ENCODE results near the gene C1QTNF12.

The C1QTNF12 gene

DNA sequence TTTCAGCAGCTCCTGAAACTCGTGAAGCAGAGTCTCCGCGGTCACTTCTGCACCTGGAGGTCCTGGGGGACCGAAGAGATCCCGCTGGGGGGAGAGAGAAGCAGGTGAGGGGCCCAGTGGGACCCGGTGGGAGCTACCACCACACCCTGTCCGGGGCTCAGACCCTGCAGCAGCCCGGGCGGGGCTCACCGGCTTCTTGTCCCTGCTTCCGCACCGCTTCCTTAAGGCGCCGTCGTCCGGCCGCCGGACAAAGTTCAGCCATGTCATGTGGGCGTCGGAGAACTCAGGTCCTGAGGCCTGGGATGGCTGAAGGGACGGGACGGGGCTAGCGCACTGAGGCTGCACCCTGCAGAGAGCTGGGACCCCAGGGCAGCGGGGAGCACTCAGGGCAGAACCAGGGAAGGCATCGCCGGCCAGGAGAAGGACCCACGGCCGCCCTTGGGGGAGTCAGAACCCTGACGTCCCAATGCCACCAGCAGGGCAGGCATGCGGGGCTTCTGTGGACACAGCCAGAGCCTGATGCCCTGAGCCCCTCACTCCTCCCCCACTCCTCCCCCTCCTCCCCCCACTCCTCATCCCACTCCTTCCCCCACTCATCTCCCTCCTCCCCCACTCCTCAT lies 2.2 kb downstream of the C1QTNF12 start:
- H3K27me3 ChIP-seq (replicated peaks; ENCODE audit: control insufficient read depth, insufficient read depth, low read length): peaks cover 1% of the 10 kb centered on the region
- H3K36me3 ChIP-seq (ENCODE audit: control insufficient read depth, insufficient read depth, low read length, severe bottlenecking): no peaks in the 10 kb centered on the region
- DNase-seq (ENCODE audit: low read depth): no peak
- no peaks in the 10 kb centered on the region for H3K4me1 ChIP-seq (ENCODE audit: control insufficient read depth, insufficient read depth, low read length)
- H3K4me3 ChIP-seq (ENCODE audit: low read length): no peak overlapping the region
- H3K9ac ChIP-seq (ENCODE audit: low read length): no peak overlapping the region
- H3K9me3 ChIP-seq (ENCODE audit: control insufficient read depth, low read length): no peaks in the 10 kb centered on the region

DNA sequence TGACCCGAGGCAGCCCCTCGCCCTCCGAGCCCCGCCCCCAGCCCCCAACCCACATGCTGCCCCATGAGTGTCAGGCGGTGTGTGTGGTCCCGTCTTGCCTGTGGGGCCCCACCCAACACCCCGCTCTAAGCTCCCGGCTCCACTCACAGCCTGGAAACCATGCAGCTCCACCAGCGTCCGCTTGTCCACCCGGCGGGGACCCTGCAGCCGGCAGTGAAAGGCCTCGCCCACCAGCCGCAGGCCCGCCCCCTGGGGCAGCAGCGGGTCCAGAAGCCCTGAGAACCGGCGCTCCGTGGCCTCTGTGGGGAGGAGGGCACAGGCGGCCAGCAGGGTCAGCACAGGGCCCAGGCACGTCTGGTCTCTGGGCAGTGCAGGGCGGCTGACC lies 2.7 kb downstream of the C1QTNF12 start:
- Histone ChIP-seq H3K4me3 (ENCODE audit: low read length) (no peak overlapping the region), H3K27me3 (replicated peaks; ENCODE audit: control insufficient read depth, insufficient read depth, low read length) (peaks cover 6% of the 10 kb centered on the region), H3K9ac (ENCODE audit: low read length) (no peak overlapping the region), H3K36me3 (ENCODE audit: control insufficient read depth, insufficient read depth, low read length, severe bottlenecking) (no peaks in the 10 kb centered on the region), H3K9me3 (ENCODE audit: control insufficient read depth, low read length) (no peaks in the 10 kb centered on the region), H3K4me1 (ENCODE audit: control insufficient read depth, insufficient read depth, low read length) (no peaks in the 10 kb centered on the region)
- DNase-seq (ENCODE audit: low read depth): no peak

DNA sequence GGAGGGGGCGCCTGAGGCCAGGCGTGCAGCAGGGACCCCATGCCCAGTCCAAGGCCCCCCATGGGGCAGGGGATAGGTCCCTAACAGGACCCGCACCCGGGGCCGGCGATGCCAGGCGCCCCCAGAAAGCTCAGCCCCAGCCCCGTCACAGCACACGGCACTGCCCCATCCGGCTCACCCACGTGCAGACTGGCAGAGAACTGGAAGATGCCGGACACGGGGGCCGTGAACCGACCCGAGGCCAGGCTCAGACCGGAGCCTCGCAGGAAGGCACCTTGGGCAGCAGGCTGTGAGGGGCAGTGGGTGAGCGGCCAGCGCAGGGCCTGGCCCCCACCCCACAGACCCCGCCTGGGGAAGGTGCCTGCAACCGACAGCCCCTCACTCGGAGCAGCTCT lies 3.3 kb downstream of the C1QTNF12 start:
- Histone ChIP-seq H3K9ac (ENCODE audit: low read length) (no peak overlapping the region), H3K4me1 (ENCODE audit: control insufficient read depth, insufficient read depth, low read length) (no peaks in the 10 kb centered on the region), H3K9me3 (ENCODE audit: control insufficient read depth, low read length) (no peaks in the 10 kb centered on the region), H3K27me3 (replicated peaks; ENCODE audit: control insufficient read depth, insufficient read depth, low read length) (peaks cover 12% of the 10 kb centered on the region), H3K4me3 (ENCODE audit: low read length) (no peak overlapping the region), H3K36me3 (ENCODE audit: control insufficient read depth, insufficient read depth, low read length, severe bottlenecking) (no peaks in the 10 kb centered on the region)
- DNase-seq (ENCODE audit: low read depth): no peak

DNA sequence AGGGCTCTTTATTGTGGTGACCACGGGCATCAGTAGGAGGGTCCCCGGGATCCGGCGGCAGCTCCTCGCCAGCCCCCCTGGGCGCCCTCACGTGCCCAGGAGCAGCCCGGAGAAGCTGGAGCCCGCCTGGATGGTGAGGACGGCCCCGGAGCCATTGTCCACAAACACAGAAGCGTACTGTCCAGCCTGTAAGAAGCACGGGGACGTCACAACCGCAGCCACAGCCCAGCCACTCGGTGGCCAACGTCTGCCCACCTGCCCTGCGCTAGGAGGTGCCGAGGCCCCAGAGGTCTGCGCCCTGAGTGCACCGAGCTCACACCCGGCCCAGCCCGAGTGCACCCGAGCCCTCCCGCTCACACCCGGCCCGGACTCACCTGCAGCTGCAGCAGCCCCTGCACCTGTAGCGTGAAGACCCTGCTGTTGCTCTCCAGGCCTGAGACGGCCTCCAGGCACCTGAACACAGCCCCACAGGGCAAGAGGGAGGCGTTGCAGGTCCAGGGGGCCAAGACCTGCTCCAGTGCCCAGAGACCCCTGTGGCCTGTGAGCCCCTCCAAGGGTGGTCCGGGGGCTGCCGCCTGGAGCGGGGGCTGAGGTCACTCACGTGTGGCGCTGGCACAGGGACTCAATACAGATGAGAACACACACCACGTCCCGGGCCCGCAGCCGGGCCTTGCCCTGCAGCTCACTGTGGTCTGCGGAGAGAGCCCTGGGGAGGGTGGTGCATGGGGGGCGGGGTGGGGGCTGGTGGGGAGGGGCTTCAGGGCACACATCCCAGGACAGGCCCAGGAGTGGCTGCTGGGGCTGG lies 3.9 kb downstream of the C1QTNF12 start:
- H3K9me3 ChIP-seq (ENCODE audit: control insufficient read depth, low read length): no peaks in the 10 kb centered on the region
- H3K4me3 ChIP-seq (ENCODE audit: low read length): no peak overlapping the region
- no peaks in the 10 kb centered on the region for H3K36me3 ChIP-seq (ENCODE audit: control insufficient read depth, insufficient read depth, low read length, severe bottlenecking)
- peaks cover 14% of the 10 kb centered on the region for H3K27me3 ChIP-seq (replicated peaks; ENCODE audit: control insufficient read depth, insufficient read depth, low read length)
- H3K4me1 ChIP-seq (ENCODE audit: control insufficient read depth, insufficient read depth, low read length): no peaks in the 10 kb centered on the region
- H3K9ac ChIP-seq (ENCODE audit: low read length): no peak overlapping the region
- no peak for DNase-seq (ENCODE audit: low read depth)

DNA sequence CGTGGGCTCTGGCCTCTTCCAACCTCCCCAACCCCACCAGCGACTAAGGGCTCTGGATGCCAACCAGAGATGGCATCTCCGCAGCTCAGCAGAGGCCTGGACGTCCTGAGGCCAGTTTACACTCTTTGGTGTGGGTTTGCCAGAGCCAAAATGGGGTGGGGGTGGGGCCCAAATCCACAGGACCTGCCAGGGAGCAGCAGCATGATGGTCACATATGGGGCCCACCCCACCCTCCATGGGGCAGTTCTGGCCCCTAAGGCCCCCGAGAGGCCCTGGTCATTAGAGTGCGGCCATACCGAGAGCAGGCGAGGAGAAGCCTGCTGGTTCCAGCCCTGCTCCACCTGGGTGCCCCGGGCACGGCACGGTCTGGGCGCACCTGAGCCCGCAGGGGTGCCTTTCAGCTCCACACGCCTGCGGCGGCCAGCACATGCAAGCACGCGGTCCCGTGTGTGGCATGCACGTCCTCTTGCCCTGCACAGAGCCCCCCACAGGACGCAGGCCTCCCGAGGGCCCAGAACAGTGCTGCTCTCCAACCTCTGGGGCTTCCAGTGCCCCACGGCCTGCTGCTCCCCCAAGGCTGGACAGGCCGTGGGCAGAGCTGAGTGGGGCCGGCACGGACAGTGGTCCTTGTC lies 4.8 kb downstream of the C1QTNF12 start:
- no peak overlapping the region for H3K9ac ChIP-seq (ENCODE audit: low read length)
- no peak for DNase-seq (ENCODE audit: low read depth)
- peaks cover 14% of the 10 kb centered on the region for H3K27me3 ChIP-seq (replicated peaks; ENCODE audit: control insufficient read depth, insufficient read depth, low read length)
- H3K36me3 ChIP-seq (ENCODE audit: control insufficient read depth, insufficient read depth, low read length, severe bottlenecking): no peaks in the 10 kb centered on the region
- H3K4me1 ChIP-seq (ENCODE audit: control insufficient read depth, insufficient read depth, low read length): no peaks in the 10 kb centered on the region
- H3K9me3 ChIP-seq (ENCODE audit: control insufficient read depth, low read length): no peaks in the 10 kb centered on the region
- no peak overlapping the region for H3K4me3 ChIP-seq (ENCODE audit: low read length)

- Histone ChIP-seq H3K27me3 (replicated peaks; ENCODE audit: control insufficient read depth, insufficient read depth, low read length) (peaks cover 14% of the 10 kb centered on the region), H3K9ac (ENCODE audit: low read length) (no peak overlapping the region), H3K36me3 (ENCODE audit: control insufficient read depth, insufficient read depth, low read length, severe bottlenecking) (no peaks in the 10 kb centered on the region), H3K4me1 (ENCODE audit: control insufficient read depth, insufficient read depth, low read length) (no peaks in the 10 kb centered on the region), H3K4me3 (ENCODE audit: low read length) (no peak overlapping the region), H3K9me3 (ENCODE audit: control insufficient read depth, low read length) (no peaks in the 10 kb centered on the region)
- no peak for DNase-seq (ENCODE audit: low read depth)
These were observed 5.5 kb downstream of the C1QTNF12 start for GRCh38 chr1:1240822-1241587.

DNA sequence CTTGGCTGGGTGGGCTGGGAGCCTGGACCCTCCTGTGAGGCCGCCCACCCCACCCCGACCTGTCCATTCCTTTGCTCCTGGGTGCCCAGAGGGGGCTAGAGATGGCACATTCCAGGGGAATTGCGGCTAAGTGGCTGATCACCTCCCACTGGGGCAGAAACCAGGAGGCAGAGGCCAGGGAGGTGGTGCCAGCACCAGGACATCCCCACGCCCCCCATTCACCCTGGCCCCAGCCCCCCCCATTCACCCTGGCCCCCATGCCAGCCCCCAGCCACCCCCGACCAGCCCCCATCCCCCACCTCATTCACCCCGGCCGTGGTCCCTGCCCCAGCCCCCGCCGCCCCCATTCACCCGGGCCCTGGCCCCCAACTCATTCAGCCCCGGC lies 6.2 kb downstream of the C1QTNF12 start:
- DNase-seq (ENCODE audit: low read depth): no peak
- H3K4me3 ChIP-seq (ENCODE audit: low read length): no peak overlapping the region
- peaks cover 14% of the 10 kb centered on the region for H3K27me3 ChIP-seq (replicated peaks; ENCODE audit: control insufficient read depth, insufficient read depth, low read length)
- H3K4me1 ChIP-seq (ENCODE audit: control insufficient read depth, insufficient read depth, low read length): no peaks in the 10 kb centered on the region
- H3K9ac ChIP-seq (ENCODE audit: low read length): no peak overlapping the region
- no peaks in the 10 kb centered on the region for H3K36me3 ChIP-seq (ENCODE audit: control insufficient read depth, insufficient read depth, low read length, severe bottlenecking)
- H3K9me3 ChIP-seq (ENCODE audit: control insufficient read depth, low read length): no peaks in the 10 kb centered on the region

DNA sequence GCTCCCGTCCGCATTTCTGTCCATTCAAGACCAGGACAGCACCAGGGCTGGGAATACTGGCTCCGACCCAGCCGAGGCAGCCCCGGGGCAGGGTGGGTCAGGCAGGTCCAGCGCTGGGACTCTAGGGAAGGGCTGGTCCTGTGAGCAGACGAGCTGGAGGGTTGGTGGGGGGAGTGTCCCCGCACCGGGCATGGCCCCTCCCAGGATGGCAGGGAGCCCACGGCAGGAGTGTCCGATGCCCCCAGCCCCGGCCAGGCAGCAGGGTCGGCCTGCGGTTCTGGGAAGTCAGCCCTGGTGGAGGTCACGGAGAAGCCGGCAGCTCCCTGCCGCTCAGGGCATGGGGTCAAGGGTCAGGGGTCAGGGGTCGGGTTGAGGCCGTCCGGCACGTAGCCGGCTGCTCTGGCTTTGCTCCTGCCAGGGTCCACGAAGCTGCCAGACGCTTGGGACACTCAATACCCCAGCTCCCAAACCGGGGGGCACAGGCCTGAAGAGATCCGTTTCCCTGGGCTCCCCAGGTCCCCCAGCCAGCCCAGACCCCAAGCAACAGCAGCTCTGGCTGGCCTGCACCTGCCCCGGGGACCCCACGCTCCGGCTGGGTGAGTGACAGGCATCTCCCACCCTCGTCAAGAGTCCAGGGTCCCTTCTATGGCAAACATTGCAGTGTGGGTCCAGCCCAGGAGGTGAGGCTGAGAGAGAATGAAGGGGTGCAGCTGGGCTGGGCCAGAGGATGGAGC lies 6.7 kb downstream of the C1QTNF12 start:
- peaks cover 14% of the 10 kb centered on the region for H3K27me3 ChIP-seq (replicated peaks; ENCODE audit: control insufficient read depth, insufficient read depth, low read length)
- H3K9ac ChIP-seq (ENCODE audit: low read length): no peak overlapping the region
- DNase-seq (ENCODE audit: low read depth): no peak
- no peak overlapping the region for H3K4me3 ChIP-seq (ENCODE audit: low read length)
- H3K36me3 ChIP-seq (ENCODE audit: control insufficient read depth, insufficient read depth, low read length, severe bottlenecking): no peaks in the 10 kb centered on the region
- no peaks in the 10 kb centered on the region for H3K4me1 ChIP-seq (ENCODE audit: control insufficient read depth, insufficient read depth, low read length)
- no peaks in the 10 kb centered on the region for H3K9me3 ChIP-seq (ENCODE audit: control insufficient read depth, low read length)

DNA sequence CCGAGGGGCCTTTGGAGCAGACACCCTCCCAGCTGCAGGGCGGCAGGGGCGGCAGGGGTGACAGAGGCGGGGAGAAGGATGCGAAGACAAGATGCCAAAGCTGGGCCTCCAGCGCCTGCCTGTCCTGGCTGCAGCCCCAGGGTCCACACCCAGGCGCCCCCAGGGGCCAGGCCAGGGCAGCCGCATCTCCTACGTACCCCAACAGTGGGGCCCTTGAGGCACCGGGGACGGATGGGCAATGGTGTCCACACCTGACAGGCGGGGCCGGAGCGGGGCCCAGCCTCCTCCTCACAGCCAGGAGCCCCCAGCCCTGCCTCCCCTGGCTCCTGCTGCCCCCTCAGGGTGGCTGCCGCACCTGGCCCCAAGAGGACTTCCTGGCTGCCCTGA lies 7.3 kb downstream of the C1QTNF12 start:
- Histone ChIP-seq H3K9me3 (ENCODE audit: control insufficient read depth, low read length) (no peaks in the 10 kb centered on the region), H3K27me3 (replicated peaks; ENCODE audit: control insufficient read depth, insufficient read depth, low read length) (peaks cover 14% of the 10 kb centered on the region), H3K9ac (ENCODE audit: low read length) (no peak overlapping the region), H3K4me3 (ENCODE audit: low read length) (no peak overlapping the region), H3K36me3 (ENCODE audit: control insufficient read depth, insufficient read depth, low read length, severe bottlenecking) (no peaks in the 10 kb centered on the region), H3K4me1 (ENCODE audit: control insufficient read depth, insufficient read depth, low read length) (no peaks in the 10 kb centered on the region)
- DNase-seq (ENCODE audit: low read depth): no peak

DNA sequence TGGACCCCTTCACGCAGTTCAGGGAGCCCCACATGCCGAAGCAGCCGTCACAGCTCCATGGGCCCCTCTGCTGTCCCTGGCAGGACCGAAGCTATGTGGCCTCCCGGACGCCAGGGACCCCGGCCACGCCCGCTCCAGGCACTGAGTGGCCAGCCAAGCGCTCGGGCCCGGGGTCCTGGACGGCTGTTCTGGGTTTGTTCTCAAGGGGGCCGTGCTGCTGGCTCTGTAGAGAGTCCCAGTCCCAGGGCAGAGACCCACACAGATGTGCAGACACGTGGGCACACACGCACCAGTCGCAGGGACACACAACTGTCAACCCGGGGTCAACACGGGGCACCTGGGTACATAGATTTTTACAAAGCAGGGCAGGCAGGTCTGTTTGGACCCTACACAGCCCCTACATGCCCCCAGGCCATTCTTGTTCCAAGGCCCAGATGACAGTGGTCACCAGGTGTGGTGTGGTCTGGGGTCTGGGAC lies 7.8 kb downstream of the C1QTNF12 start:
- H3K9ac ChIP-seq (ENCODE audit: low read length): no peak overlapping the region
- H3K27me3 ChIP-seq (replicated peaks; ENCODE audit: control insufficient read depth, insufficient read depth, low read length): peaks cover 14% of the 10 kb centered on the region
- no peaks in the 10 kb centered on the region for H3K4me1 ChIP-seq (ENCODE audit: control insufficient read depth, insufficient read depth, low read length)
- no peaks in the 10 kb centered on the region for H3K9me3 ChIP-seq (ENCODE audit: control insufficient read depth, low read length)
- no peaks in the 10 kb centered on the region for H3K36me3 ChIP-seq (ENCODE audit: control insufficient read depth, insufficient read depth, low read length, severe bottlenecking)
- no peak for DNase-seq (ENCODE audit: low read depth)
- no peak overlapping the region for H3K4me3 ChIP-seq (ENCODE audit: low read length)
